ENCODE results near the gene SLC27A5. TPM values are rescaled to one million over a fixed set of nuclear protein-coding genes. Genes with fewer than 3 reads are reported as not detected.

Gene SLC27A5
- total and polyA plus RNA-seq, 2 of the 13 experiments (the other 11 are each of a cell fraction or from before 2014, with no cell fraction given) = 30.3 to 40.2 TPM

DNA sequence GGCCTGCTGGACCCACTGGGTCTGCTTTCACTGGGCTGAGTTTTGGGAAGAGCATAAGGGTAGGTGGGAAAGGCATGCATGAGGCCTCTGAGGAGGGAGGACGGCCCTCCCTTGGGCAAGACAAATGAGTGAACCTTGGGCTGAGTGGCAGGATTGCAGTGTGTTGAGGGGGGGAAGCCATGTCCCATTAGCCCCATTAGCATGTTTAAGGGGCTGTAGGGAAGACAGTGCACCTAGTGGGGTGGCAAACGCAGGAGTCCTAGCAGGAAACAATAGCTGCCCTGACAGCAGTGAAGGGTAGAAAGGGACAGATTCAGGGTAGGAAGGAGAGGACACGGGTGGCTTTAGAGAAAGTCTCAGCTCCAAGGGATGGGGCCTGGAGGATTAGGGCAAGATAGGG lies 10.9 kb upstream of the SLC27A5 start:
- BruUV-seq (replicated peaks) = no TSS peak
- FAIRE-seq = no peak
- no peak overlapping the region for H3K4me2 ChIP-seq (ENCODE audit: low read depth, low read length)
- intact Hi-C loops (cut with micrococcal nuclease; ENCODE audit: unreplicated experiment) = no loop called here
- H3K4me1 ChIP-seq (ENCODE audit: insufficient read depth, low read length) = peaks cover 15% of the 10 kb centered on the region
- 31% methylated on average over 3 of the region's 3 CpGs for WGBS (ENCODE audit: low lambda C conversion rate)
- H3K27me3 ChIP-seq (ENCODE audit: control insufficient read depth in 1 of 2, insufficient read depth in 2 of 2, low read length in 2 of 2) = peaks cover 0 to 1% of the 10 kb centered on the region in 2 experiments; a peak in 1 of 5 replicates
- TF ChIP-seq ZNF7 (CRISPR knock-in tag; IDR thresholded peaks at IDR 0.05) (peak; percentile 74), NFKB2 (CRISPR knock-in tag; IDR thresholded peaks at IDR 0.05; ENCODE audit: borderline replicate concordance) (no peak), FOXA3 (CRISPR knock-in tag; IDR thresholded peaks at IDR 0.05) (no peak)
- no peak overlapping the region for H2AFZ ChIP-seq (ENCODE audit: low read length)
- H4K20me1 ChIP-seq (ENCODE audit: insufficient read depth, low read length) = no peaks in the 10 kb centered on the region
- no peaks in the 10 kb centered on the region for H3K9me3 ChIP-seq (ENCODE audit: low read length)
- no peak overlapping the region for H3K4me3 ChIP-seq (replicated peaks in 1 of 3; ENCODE audit: insufficient read depth in 1 of 3, low read depth in 2 of 3, low read length in 3 of 3)
- ChIA-PET CTCF (ENCODE audit: low intra/inter-chr PET ratio, low total read pairs) (no interaction called here), POLR2A (interaction anchor here (1.0 to 4.1 kb wide), 2 partner anchors 12 to 37 kb away, joined by 3 to 21 read pairs; partner anchors contain the start of gene SLC27A5)
- no peak overlapping the region for H3K27ac ChIP-seq (ENCODE audit: extremely low read length, insufficient read depth, low read length)
- peaks cover 12% of the 10 kb centered on the region for H3K79me2 ChIP-seq (ENCODE audit: insufficient read depth, low read length)
- no peak for ATAC-seq
- H3K9ac ChIP-seq (ENCODE audit: insufficient read depth, low read depth, low read length) = no peak overlapping the region
- no peak for DNase-seq (ENCODE audit: low spot score)
- no peaks in the 10 kb centered on the region for H3K36me3 ChIP-seq (replicated peaks in 1 of 2; ENCODE audit: control insufficient read depth in 1 of 2, insufficient read depth in 2 of 2, low read length in 2 of 2)
- in situ Hi-C loops (cut with HindIII; ENCODE audit: extremely low pct_ligation_motif_present, low pct_unique_long_range_greater_than_20kb) = no loop called here

DNA sequence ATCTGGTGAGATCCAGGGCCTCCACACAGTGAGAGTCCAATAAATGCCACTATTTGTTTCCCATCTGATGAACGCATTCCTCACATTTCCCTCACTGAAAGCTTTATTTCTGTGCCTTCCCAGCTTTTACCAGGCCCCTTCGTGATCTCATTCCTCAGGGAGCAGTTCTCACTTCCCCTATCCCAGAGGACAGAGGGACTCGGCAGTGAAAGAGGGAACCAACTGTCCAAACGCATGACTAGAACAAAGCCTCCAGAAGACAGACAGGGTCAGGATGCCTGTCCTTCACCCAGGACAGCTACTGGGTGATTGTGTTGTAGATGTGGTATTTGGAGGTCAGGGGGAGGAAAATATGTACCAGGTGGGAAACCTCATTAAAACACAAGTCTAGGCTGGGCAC lies 9.9 kb upstream of the SLC27A5 start:
- Histone ChIP-seq H3K9ac (ENCODE audit: insufficient read depth, low read depth, low read length) (no peak overlapping the region), H3K27ac (ENCODE audit: extremely low read length, insufficient read depth, low read length) (no peak overlapping the region), H3K4me3 (replicated peaks in 1 of 3; ENCODE audit: insufficient read depth in 1 of 3, low read depth in 2 of 3, low read length in 3 of 3) (no peak overlapping the region), H3K9me3 (ENCODE audit: low read length) (no peaks in the 10 kb centered on the region), H3K36me3 (replicated peaks in 1 of 2; ENCODE audit: control insufficient read depth in 1 of 2, insufficient read depth in 2 of 2, low read length in 2 of 2) (peaks cover 1 to 3% of the 10 kb centered on the region in 2 experiments; a peak in 3 of 5 replicates), H3K4me2 (ENCODE audit: low read depth, low read length) (no peak overlapping the region), H4K20me1 (ENCODE audit: insufficient read depth, low read length) (no peaks in the 10 kb centered on the region), H3K27me3 (ENCODE audit: control insufficient read depth in 1 of 2, insufficient read depth in 2 of 2, low read length in 2 of 2) (peaks cover 0 to 1% of the 10 kb centered on the region in 2 experiments; a peak in 1 of 5 replicates), H3K4me1 (ENCODE audit: insufficient read depth, low read length) (peaks cover 18% of the 10 kb centered on the region), H2AFZ (ENCODE audit: low read length) (no peak overlapping the region), H3K79me2 (ENCODE audit: insufficient read depth, low read length) (peaks cover 16% of the 10 kb centered on the region)
- WGBS (ENCODE audit: low lambda C conversion rate) = 61% methylated on average over 4 of the region's 4 CpGs
- no peak for ATAC-seq
- ChIA-PET POLR2A (interaction anchor here (1.0 to 4.1 kb wide), 4 partner anchors 11 to 38 kb away, joined by 3 to 59 read pairs (median 13); partner anchors contain the start of genes CHMP2A, SLC27A5 and TRIM28), CTCF (ENCODE audit: low intra/inter-chr PET ratio, low total read pairs) (no interaction called here)
- FAIRE-seq = no peak
- BruUV-seq (replicated peaks) = no TSS peak
- in situ Hi-C loops (cut with HindIII; ENCODE audit: extremely low pct_ligation_motif_present, low pct_unique_long_range_greater_than_20kb) (no loop called here), intact Hi-C loops (cut with micrococcal nuclease; ENCODE audit: unreplicated experiment) (no loop called here)
- DNase-seq (ENCODE audit: low spot score) = no peak
- no peak for TF ChIP-seq MXI1 (IDR thresholded peaks at IDR 0.05; ENCODE audit: borderline replicate concordance, low read depth, low read length)
- TF ChIP-seq, protein P1, sequence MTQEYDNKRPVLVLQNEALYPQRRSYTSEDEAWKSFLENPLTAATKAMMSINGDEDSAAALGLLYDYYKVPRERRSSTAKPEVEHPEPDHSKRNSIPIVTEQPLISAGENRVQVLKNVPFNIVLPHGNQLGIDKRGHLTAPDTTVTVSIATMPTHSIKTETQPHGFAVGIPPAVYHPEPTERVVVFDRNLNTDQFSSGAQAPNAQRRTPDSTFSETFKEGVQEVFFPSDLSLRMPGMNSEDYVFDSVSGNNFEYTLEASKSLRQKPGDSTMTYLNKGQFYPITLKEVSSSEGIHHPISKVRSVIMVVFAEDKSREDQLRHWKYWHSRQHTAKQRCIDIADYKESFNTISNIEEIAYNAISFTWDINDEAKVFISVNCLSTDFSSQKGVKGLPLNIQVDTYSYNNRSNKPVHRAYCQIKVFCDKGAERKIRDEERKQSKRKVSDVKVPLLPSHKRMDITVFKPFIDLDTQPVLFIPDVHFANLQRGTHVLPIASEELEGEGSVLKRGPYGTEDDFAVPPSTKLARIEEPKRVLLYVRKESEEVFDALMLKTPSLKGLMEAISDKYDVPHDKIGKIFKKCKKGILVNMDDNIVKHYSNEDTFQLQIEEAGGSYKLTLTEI (CRISPR knock-in tag; conservative IDR thresholded peaks at IDR 0.05) = no peak
- TF ChIP-seq HMG20B (CRISPR knock-in tag; conservative IDR thresholded peaks at IDR 0.05) = no peak
- TF ChIP-seq, protein P2, sequence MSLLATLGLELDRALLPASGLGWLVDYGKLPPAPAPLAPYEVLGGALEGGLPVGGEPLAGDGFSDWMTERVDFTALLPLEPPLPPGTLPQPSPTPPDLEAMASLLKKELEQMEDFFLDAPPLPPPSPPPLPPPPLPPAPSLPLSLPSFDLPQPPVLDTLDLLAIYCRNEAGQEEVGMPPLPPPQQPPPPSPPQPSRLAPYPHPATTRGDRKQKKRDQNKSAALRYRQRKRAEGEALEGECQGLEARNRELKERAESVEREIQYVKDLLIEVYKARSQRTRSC (CRISPR knock-in tag; IDR thresholded peaks at IDR 0.05; ENCODE audit: low read depth) = no peak
- no peak for TF ChIP-seq TAF1 (CRISPR knock-in tag; IDR thresholded peaks at IDR 0.05)
- TF ChIP-seq KDM3A (CRISPR knock-in tag; IDR thresholded peaks at IDR 0.05; ENCODE audit: low read depth) = no peak
- TF ChIP-seq SIN3A (IDR thresholded peaks at IDR 0.05; ENCODE audit: borderline replicate concordance, low read depth, low read length) = no peak
- TF ChIP-seq CBFB (CRISPR knock-in tag; IDR thresholded peaks at IDR 0.05) = no peak
- TF ChIP-seq, protein P3, sequence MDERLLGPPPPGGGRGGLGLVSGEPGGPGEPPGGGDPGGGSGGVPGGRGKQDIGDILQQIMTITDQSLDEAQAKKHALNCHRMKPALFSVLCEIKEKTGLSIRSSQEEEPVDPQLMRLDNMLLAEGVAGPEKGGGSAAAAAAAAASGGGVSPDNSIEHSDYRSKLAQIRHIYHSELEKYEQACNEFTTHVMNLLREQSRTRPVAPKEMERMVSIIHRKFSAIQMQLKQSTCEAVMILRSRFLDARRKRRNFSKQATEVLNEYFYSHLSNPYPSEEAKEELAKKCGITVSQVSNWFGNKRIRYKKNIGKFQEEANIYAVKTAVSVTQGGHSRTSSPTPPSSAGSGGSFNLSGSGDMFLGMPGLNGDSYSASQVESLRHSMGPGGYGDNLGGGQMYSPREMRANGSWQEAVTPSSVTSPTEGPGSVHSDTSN (CRISPR knock-in tag; IDR thresholded peaks at IDR 0.05) = no peak
- TF ChIP-seq ZNF768 (CRISPR knock-in tag; IDR thresholded peaks at IDR 0.05) = no peak
- no peak for TF ChIP-seq POLR2AphosphoS5 (IDR thresholded peaks at IDR 0.05; ENCODE audit: low read depth, low read length)
- TF ChIP-seq, protein P4, sequence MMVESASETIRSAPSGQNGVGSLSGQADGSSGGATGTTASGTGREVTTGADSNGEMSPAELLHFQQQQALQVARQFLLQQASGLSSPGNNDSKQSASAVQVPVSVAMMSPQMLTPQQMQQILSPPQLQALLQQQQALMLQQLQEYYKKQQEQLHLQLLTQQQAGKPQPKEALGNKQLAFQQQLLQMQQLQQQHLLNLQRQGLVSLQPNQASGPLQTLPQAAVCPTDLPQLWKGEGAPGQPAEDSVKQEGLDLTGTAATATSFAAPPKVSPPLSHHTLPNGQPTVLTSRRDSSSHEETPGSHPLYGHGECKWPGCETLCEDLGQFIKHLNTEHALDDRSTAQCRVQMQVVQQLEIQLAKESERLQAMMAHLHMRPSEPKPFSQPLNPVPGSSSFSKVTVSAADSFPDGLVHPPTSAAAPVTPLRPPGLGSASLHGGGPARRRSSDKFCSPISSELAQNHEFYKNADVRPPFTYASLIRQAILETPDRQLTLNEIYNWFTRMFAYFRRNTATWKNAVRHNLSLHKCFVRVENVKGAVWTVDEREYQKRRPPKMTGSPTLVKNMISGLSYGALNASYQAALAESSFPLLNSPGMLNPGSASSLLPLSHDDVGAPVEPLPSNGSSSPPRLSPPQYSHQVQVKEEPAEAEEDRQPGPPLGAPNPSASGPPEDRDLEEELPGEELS (CRISPR knock-in tag; IDR thresholded peaks at IDR 0.05) = no peak

Measured in HepG2 (cell line).